Lung microvascular endothelial cell (primary cell): Measurements from ENCODE around the gene SHLD1. TPM values are rescaled to one million over a fixed set of nuclear protein-coding genes. Genes with fewer than 3 reads are reported as not detected.
A peak's percentile ranks its signal among the peaks of the same experiment; 100 is the strongest.
"Not testable (repeated sequence)": the region's sequence is repeated elsewhere in the genome, so short reads cannot be mapped to it uniquely, and the experiment has no call there.

Experiments used
- DNase-seq, 2 donors: peaks; one replicate each; pipeline versions ENCODE4 v3.0.0 to v3.0.0-alpha.2; 2010; ENCODE audit warnings: low read depth in 2 of 2
- total RNA-seq: library from RNA; depleted of rRNA; stranded (reverse); fragments of >200 nt; gene quantifications from 2 replicates; pipeline ENCODE4 v1.2.1, GENCODE V29; 2014

SHLD1 gene
- total RNA-seq, 1 donor from 2014 or later = 2.6 TPM

- DNase-seq = no peak
Observed at GRCh38 chr20:5735845-5736510, 14.2 kb upstream of the SHLD1 start.

- no peak for DNase-seq
Observed at GRCh38 chr20:5737619-5737953, 12.6 kb upstream of the SHLD1 start.

GRCh38 chr20:5737966-5738365 lies 12.2 kb upstream of the SHLD1 start:
- no peak for DNase-seq

GRCh38 chr20:5740643-5741042 lies 9.6 kb upstream of the SHLD1 start:
- DNase-seq = not testable (repeated sequence)

- DNase-seq = no peak
Observed at GRCh38 chr20:5741089-5741488, 9.1 kb upstream of the SHLD1 start.

- no peak for DNase-seq
Observed at GRCh38 chr20:5742041-5742440, 8.2 kb upstream of the SHLD1 start.

GRCh38 chr20:5745416-5746030 lies 4.7 kb upstream of the SHLD1 start:
- no peak for DNase-seq

GRCh38 chr20:5746064-5746463 lies 4.1 kb upstream of the SHLD1 start:
- DNase-seq = no peak

GRCh38 chr20:5748246-5748645 lies 2.0 kb upstream of the SHLD1 start:
- no peak for DNase-seq

GRCh38 chr20:5749512-5749951 lies 669 bp upstream of the SHLD1 start:
- DNase-seq = not testable (repeated sequence)

GRCh38 chr20:5751856-5752255 lies 1.7 kb downstream of the SHLD1 start:
- DNase-seq = no peak

GRCh38 chr20:5753814-5754213 lies 3.6 kb downstream of the SHLD1 start:
- DNase-seq = no peak

- DNase-seq = no peak
Observed at GRCh38 chr20:5757949-5758348, 7.7 kb downstream of the SHLD1 start.

GRCh38 chr20:5766085-5766764 lies 16.0 kb downstream of the SHLD1 start:
- no peak for DNase-seq

- no peak for DNase-seq
Observed at GRCh38 chr20:5767493-5768098, 17.4 kb downstream of the SHLD1 start.

- DNase-seq = no peak
Observed at GRCh38 chr20:5770231-5770986, 20.2 kb downstream of the SHLD1 start.

- DNase-seq = no peak
Observed at GRCh38 chr20:5770987-5771318, 20.8 kb downstream of the SHLD1 start.

GRCh38 chr20:5772704-5773103 lies 22.5 kb downstream of the SHLD1 start:
- no peak for DNase-seq

GRCh38 chr20:5773589-5773988 lies 23.4 kb downstream of the SHLD1 start:
- DNase-seq = no peak

- no peak for DNase-seq
Observed at GRCh38 chr20:5776077-5776476, 25.9 kb downstream of the SHLD1 start.

- DNase-seq = peak in 1 of 2 donors; percentile 9
Observed at GRCh38 chr20:5779071-5779900, 29.1 kb downstream of the SHLD1 start.
